Activated CD4-positive, alpha-beta T cell treated with anti-CD3 and anti-CD28 coated beads, Interleukin-2, amount 50 U/mL, for 48 hours (primary cell): ENCODE data around the gene TMEM114.

ENCODE experiments used
- DNase-seq, 2 experiments: peaks; one replicate each; pipeline ENCODE4 v3.0.0-alpha.2; 2020

Gene TMEM114

GRCh38 chr16:8589900-8590688 lies at the start of gene TMEM114:
Gene TMEM114, minus strand, starts transcription at chr16:8590511. Its CDS starts 673 bp downstream, at chr16:8589838.
- no peak for DNase-seq

GRCh38 chr16:8639694-8640093 lies 49.4 kb upstream of the TMEM114 start:
- no peak for DNase-seq

GRCh38 chr16:8634991-8635736 lies 44.9 kb upstream of the TMEM114 start:
- no peak for DNase-seq

- no peak for DNase-seq
These were observed 42.4 kb upstream of the TMEM114 start for GRCh38 chr16:8632675-8633182.

DNA sequence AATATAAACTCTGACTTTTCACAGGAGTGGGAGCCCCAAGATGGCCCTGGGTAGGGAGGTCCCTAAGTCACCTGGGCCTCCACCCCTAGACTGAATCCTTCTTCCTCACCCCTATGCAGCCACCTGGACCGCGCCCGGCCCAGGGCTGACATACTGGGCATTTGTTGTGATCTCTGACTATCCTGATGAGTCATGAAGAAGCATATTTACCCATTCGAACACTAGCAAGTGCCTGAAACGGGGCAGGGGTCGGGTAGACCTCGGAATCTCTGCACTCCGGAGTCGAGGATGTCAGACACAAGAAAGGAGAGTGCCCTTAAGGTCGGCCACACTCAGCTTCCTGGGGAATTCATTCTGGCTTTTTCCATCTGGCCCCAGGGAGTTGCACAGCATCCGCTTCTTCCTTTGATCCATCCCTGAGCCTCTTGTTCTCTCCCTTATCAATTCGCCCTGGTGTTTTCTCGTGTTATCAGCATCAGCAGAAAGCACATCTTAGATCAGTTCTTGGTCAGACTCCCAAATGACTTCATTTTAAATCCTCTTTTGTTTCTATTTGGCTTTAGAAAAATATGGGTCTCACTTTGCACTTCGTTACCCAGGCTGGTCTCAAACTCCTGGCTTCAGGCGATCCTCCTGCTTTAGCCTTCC lies 41.6 kb upstream of the TMEM114 start:
- no peak for DNase-seq

DNA sequence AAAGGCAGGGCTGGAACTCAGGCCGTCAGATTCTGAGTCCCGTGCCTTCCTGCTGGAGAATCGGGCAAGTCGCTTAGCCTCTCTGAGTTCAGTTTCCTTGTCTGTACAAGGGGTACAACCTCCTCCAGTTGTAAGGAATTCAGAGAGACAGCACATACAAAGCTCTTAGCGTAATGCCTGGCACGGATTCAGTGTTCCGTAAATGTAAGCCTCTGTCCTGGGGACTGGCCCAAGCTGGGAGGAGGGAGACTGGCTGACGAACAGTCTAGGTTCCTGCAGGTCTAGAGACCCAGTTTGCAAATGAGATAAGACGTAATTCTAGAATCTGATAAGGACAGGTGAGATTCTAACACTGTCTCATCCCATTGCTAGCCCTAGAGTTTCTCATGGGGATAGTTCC lies 41.1 kb upstream of the TMEM114 start:
- DNase-seq, result no peak

DNA sequence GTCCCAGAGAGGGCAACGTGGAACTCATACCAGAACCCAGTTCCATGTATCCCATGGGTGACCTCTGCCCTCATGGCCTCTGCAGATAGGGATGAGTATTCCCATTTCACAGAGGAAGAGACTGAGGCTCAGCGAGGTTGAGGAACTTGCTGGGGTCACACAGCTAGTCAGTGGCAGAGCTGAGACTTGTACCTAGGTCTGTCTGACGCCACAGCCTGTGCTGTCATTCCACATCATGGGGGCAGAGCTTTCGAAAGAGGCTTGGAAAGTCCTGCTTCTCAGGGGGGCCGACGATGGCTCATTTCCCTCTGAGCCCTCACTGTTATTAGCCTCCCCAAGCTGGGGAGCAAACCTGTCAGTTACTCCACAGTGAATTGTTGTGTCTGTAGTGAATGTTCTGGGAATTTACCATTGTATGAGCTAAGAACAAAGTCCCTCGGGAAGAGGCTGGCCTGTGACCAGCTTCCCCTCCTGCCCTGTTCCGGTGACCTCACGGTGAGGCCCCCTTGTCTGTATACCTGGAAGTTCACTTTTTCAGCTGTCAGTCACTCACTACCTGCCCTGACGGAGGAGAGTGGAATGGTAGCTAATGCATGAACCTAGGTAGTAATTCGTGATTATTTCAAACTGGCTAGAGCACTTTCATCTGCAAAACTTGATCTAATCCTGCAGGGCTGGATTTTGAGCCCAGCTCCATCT lies 40.1 kb upstream of the TMEM114 start:
- no peak for DNase-seq

- DNase-seq, result no peak
These were observed 38.8 kb upstream of the TMEM114 start for GRCh38 chr16:8628981-8629725.

- DNase-seq, result no peak
These were observed 37.1 kb upstream of the TMEM114 start for GRCh38 chr16:8627456-8627855.

DNA sequence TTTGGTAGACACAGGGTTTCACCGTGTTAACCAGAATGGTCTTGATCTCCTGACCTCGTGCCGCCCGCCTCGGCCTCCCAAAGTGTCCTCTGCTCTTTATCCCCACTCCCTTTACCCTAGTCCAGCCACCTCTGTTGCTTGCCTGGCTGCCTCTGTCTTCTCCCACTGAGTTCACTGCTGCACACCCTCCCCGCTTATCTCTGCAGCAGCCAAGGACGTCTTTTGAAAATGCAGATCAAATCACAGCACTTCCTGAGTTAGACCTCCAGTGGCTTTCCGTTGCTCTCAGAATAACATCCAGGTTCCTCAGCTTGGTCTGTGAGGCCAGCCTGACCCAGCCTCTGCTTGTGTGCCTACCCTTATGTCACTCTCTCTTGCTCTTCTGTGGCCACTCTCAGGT lies 36.6 kb upstream of the TMEM114 start:
- DNase-seq, result no peak

- DNase-seq, result no peak
These were observed 35.3 kb upstream of the TMEM114 start for GRCh38 chr16:8625491-8626087.

DNA sequence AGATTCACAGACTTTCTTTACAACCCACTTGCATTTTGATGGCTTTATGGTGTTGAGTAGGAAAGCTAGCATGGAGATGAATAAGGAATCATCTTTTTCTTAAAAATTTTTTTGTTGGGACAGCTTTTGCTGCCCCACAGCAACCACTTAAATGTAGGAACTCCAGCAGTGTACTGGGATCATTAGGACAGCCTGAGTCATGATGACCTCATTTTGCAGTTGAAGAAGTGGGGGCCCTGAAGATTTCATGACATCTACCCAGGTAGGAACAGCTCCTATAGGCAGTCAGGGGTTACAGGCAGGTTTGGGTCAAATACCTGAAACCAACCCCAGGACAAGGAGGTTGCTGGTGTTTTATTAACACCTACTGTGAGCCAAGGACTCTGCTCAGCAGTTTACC lies 33.3 kb upstream of the TMEM114 start:
- DNase-seq, result no peak

DNA sequence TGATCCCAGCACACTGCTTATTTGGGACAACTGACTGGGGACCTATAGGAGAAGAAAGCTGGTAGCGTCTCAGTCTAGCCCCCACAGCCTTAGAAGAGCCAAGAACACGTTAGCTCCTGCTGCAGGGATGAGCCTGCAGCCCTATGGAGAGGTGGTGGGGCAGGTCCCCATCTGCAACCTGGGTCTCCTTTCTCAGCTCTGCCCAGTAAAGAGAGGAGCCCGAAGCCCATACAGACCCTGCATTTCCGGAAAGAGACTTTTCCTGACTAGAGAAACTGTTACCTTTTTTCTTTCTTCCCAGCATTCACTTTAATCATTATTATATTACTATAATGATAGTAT lies 32.0 kb upstream of the TMEM114 start:
- DNase-seq, result no peak

DNA sequence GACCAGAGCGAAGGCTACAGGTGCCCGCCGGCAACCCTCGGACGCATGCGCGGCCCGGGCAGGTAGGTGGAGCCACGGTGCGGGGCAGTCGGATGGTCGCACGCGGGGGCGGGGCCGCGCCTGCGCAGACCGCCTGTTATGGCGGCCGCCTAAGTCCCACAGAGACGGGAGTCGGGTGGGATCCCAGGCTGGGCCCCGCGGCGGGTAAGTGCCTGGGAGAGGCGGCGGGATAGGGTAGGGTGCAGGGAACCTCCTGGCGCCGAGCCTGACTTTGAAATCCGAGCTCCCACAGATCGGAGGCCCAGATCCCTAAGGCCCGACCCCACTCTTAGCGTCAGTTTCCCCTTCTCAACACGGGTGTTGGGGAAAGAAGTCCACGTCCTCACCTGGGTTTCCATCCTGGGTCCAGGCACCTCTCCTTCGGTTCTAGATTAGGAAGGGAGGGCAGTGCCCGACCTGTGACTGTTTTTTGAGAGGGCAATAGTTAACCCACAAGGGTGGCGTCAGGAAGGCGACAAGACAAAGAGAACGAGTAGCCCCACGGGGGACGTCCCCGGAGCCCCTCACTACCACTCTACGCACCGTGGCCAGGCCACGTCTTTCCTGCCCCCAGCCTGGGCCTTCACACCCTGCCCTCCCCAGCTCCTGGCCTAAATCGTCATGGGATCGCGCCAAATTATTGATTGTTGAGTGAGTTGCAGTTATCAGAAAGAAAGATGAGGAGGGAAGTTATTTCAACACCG lies 31.4 kb upstream of the TMEM114 start, which contains the start of gene METTL22:
TSS of gene METTL22 (plus strand) at position 127 of the 743 bp plus-strand sequence. CDS start 3,968 bp downstream, outside the sequence.
- peak; percentile 94 for DNase-seq

DNA sequence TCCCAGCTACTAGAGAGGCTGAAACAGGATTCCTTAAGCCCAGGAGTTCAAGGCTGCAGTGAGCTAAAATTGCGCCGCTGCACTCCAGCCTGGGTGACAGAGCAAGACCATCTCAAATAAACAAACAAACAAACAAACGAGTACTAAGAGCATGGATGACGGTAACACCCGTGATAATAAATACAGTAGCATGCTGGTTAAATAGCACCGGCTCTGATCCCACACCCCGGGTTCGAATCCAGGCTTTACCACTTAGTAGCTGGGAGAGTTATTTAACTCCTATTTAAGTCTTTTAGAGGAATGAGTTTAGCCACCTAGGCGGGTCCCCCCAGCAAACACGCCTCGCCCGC lies 30.9 kb upstream of the TMEM114 start:
- DNase-seq, result no peak

DNA sequence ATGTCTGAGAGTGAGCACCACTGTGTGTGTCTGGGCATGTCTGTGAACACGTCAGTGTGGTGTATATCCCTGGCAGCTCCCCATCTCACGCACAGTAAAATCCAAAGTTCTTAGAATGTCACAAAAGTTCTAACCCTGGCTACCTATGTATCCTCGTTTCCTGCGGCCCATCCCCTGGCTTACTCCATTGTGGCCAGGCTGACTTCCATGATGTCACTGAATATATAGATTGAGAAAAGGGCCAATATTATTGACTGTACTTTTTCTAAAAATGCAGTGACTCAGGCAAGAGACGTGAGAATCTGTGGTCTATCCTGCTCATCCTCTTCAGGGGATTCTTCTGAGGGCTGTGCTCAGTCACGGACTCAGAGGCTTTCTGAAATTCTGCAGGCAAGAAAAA lies 30.2 kb upstream of the TMEM114 start:
- no peak for DNase-seq

DNA sequence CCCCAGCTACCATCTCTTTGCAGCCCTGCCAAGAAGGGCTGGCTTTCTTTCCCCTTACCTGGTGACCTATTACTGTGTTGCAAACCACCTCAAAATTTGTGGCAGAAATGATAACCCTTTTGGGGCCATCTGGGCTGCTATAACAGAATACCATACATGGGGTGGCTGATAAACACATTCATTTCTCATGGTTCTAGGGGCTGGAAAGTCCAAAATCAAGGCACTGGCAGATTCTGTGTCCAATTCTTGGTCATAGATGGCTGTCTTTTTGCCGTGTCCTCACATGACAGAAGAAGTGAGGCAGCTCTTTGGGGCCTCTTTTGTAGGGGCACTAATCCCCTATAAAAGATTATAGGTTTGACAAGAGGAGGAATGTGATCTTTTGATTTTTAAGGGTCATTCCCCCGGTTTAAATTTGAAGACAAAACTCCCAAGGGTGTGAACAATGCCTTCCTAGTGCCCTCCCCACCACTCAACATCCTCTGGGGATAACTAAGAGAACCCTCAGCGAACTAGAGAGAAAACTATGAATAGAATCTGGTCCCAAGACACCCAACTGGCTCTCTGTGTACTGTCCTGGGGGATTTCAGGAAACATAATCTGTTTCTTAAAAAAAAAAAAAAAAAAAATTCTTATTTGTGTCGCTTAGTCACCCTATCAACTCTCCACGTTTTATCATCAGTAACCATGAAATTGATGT lies 29.5 kb upstream of the TMEM114 start:
- no peak for DNase-seq

- no peak for DNase-seq
These were observed 24.2 kb upstream of the TMEM114 start for GRCh38 chr16:8614435-8615029.

GRCh38 chr16:8611886-8612600 lies 21.7 kb upstream of the TMEM114 start:
- DNase-seq, result no peak
